A549 (cell line): ENCODE data around the gene DLX4. TPM values are rescaled to one million over a fixed set of nuclear protein-coding genes. Genes with fewer than 3 reads are reported as not detected.

Source experiments
- ATAC-seq, 2 experiments: fragments of 200-7000 bp in 1 of 2; fragments of >200 bp in 1 of 2; cut with Nextera tagmentation in 1 of 2; cut with Tn5 transposase in 1 of 2; 3 replicates each; pipeline versions ENCODE4 v1.8.0 to v1.9.1; 2018 to 2020; ENCODE audit warnings: mild to moderate bottlenecking in 1 of 2, moderate library complexity in 1 of 2
- CTCF ChIA-PET: fragments of 300-600 bp; sonication (Branson Sonifier 250); formaldehyde crosslinking; extraction: SDS; loops from one replicate; lab custom pipeline; 2021; ENCODE audit warnings: antibody characterized with exemption, inconsistent platforms; lab: Yijun Ruan, JAX
- POLR2A ChIA-PET: fragments of 350-600 bp; formaldehyde crosslinking; extraction: SDS; loops from one replicate; lab custom pipeline; 2021; ENCODE audit warnings: antibody characterized with exemption, inconsistent platforms; lab: Yijun Ruan, JAX
- DNase-seq, 2 experiments: peaks; one replicate each; pipeline versions ENCODE4 v3.0.0 to v3.0.0-alpha.2; 2011 to 2016; ENCODE audit warnings: low read depth in 1 of 2, low spot score in 1 of 2
- FAIRE-seq: peaks from 2 replicates; lab custom pipeline; 2011; peaks lifted over from hg19 to GRCh38; lab: Jason Lieb, UNC
- H3K27ac ChIP-seq, 2 experiments: fragments of >200 bp; sonication (Bioruptor Twin); formaldehyde crosslinking; 3 replicates each; pipeline ENCODE4 v1.5.1; 2016 to 2017
- H3K4me1 ChIP-seq: fragments of >200 bp; sonication (Bioruptor Twin); formaldehyde crosslinking; 3 replicates; pipeline ENCODE4 v1.6.1; 2016
- H3K4me2 ChIP-seq: fragments of >200 bp; sonication (Bioruptor Twin); formaldehyde crosslinking; 3 replicates; pipeline ENCODE4 v1.6.1; 2016
- H3K4me3 ChIP-seq: fragments of >200 bp; sonication (Bioruptor Twin); formaldehyde crosslinking; 3 replicates; pipeline ENCODE4 v1.5.1; 2016
- H3K9me3 ChIP-seq: fragments of >200 bp; sonication (Bioruptor Twin); formaldehyde crosslinking; 3 replicates; pipeline ENCODE4 v1.6.1; 2016
- CHD2 ChIP-seq: fragments of 150-350 bp; IDR thresholded peaks from 2 replicates; pipeline ENCODE4 v1.6.1; 2014; ENCODE audit warnings: low read length; ENCODE audit not compliant: partially characterized antibody
- CHD4 ChIP-seq: fragments of 200-600 bp; sonication (generic); IDR thresholded peaks from 2 replicates; pipeline ENCODE4 v1.6.1; 2016; ENCODE audit warnings: antibody characterized with exemption, mild to moderate bottlenecking, borderline replicate concordance
- EHF ChIP-seq: fragments of 250-450 bp; sonication (Bioruptor Pico); IDR thresholded peaks from 2 replicates; pipeline ENCODE4 v1.5.0; 2020; ENCODE audit warnings: mild to moderate bottlenecking
- ESRRA ChIP-seq: fragments of 150-350 bp; IDR thresholded peaks from 2 replicates; pipeline ENCODE4 v1.6.1; 2014; ENCODE audit warnings: mild to moderate bottlenecking, low read length, borderline replicate concordance
- FOSL2 ChIP-seq, 2 experiments: fragments of 450-650 bp in 1 of 2; fragments of >200 bp in 1 of 2; sonication (Bioruptor Twin) in 1 of 2; formaldehyde crosslinking; IDR thresholded peaks; 2 replicates each; pipeline versions ENCODE4 v1.5.0 to v1.6.1; 2016 to 2020; ENCODE audit warnings: mild to moderate bottlenecking in 1 of 2, moderate library complexity in 1 of 2
- HMGXB4 ChIP-seq: fragments of 250-450 bp; sonication (Bioruptor Pico); IDR thresholded peaks from 2 replicates; pipeline ENCODE4 v1.5.0; 2021; ENCODE audit warnings: mild to moderate bottlenecking, moderate library complexity, borderline replicate concordance
- JUNB ChIP-seq: fragments of >200 bp; sonication (Bioruptor Twin); formaldehyde crosslinking; IDR thresholded peaks from 2 replicates; pipeline ENCODE4 v1.6.1; 2016
- MAFK ChIP-seq: fragments of 450-650 bp; IDR thresholded peaks from 2 replicates; pipeline ENCODE4 v1.6.1; 2014; ENCODE audit not compliant: partially characterized antibody
- MAZ ChIP-seq: fragments of 150-350 bp; IDR thresholded peaks from 2 replicates; pipeline ENCODE4 v1.6.1; 2014; ENCODE audit warnings: antibody characterized with exemption, low read depth, low read length, borderline replicate concordance
- MYC ChIP-seq: IDR thresholded peaks from 2 replicates; pipeline ENCODE4 v1.6.1; 2012; ENCODE audit warnings: mild to moderate bottlenecking, inconsistent platforms, low read length, improper control_type of control experiment, borderline replicate concordance
- NFE2L2 ChIP-seq: fragments of 150-350 bp; conservative IDR thresholded peaks from 2 replicates; pipeline ENCODE4 v1.6.1; 2014; ENCODE audit warnings: low read length
- NPAS2 ChIP-seq: fragments of 250-450 bp; sonication (Bioruptor Pico); IDR thresholded peaks from 2 replicates; pipeline ENCODE4 v1.8.0; 2022; ENCODE audit warnings: mild to moderate bottlenecking, moderate library complexity, borderline replicate concordance
- NR3C1 ChIP-seq: fragments of >200 bp; sonication (Bioruptor Twin); formaldehyde crosslinking; IDR thresholded peaks from 3 replicates; pipeline ENCODE4 v1.6.1; 2017
- PBX3 ChIP-seq: IDR thresholded peaks from 2 replicates; pipeline ENCODE4 v1.6.1; 2012
- POLR2A ChIP-seq: IDR thresholded peaks from 2 replicates; pipeline ENCODE4 v1.6.1; 2012; ENCODE audit warnings: mild to moderate bottlenecking, low read length
- POLR2AphosphoS2 ChIP-seq: conservative IDR thresholded peaks from 2 replicates; pipeline ENCODE4 v1.6.1; 2012; ENCODE audit warnings: low read length, improper control_type of control experiment, inconsistent platforms
- RARB ChIP-seq: fragments of 250-450 bp; sonication (Bioruptor Pico); IDR thresholded peaks from 2 replicates; pipeline ENCODE4 v1.8.0; 2021; ENCODE audit warnings: mild to moderate bottlenecking, moderate library complexity
- SMC3 ChIP-seq: fragments of >200 bp; sonication (Bioruptor Twin); formaldehyde crosslinking; IDR thresholded peaks from 3 replicates; pipeline ENCODE4 v1.6.1; 2018; ENCODE audit warnings: inconsistent platforms
- SREBF2 ChIP-seq: fragments of 450-650 bp; IDR thresholded peaks from 2 replicates; pipeline ENCODE4 v1.6.1; 2014; ENCODE audit warnings: mild to moderate bottlenecking, moderate library complexity
- TFCP2L1 ChIP-seq: fragments of 250-450 bp; sonication (Bioruptor Pico); IDR thresholded peaks from 2 replicates; pipeline ENCODE4 v1.5.0; 2021; ENCODE audit warnings: mild to moderate bottlenecking
- TP53 ChIP-seq: fragments of 250-450 bp; sonication (Bioruptor Pico); IDR thresholded peaks from 2 replicates; pipeline ENCODE4 v1.5.0; 2021; ENCODE audit warnings: mild to moderate bottlenecking, moderate library complexity
- USF2 ChIP-seq: fragments of 450-650 bp; IDR thresholded peaks from 2 replicates; pipeline ENCODE4 v1.6.1; 2014; ENCODE audit warnings: antibody characterized with exemption
- ZSCAN20 ChIP-seq: fragments of 250-450 bp; sonication (Bioruptor Pico); IDR thresholded peaks from 2 replicates; pipeline ENCODE4 v1.8.0; 2022; ENCODE audit warnings: mild to moderate bottlenecking, moderate library complexity
- WGBS: methylation state at CpG from one replicate; pipeline ENCODE4 v1.1.6; 2017; ENCODE audit errors: missing lambda C conversion rate; 5-methylcytosine and 5-hydroxymethylcytosine counted together
- polyA plus RNA-seq, 4 experiments: library from polyadenylated mRNA; depleted of rRNA in 3 of 4; stranded (reverse); fragments of >200 nt; fragmentation: RNase III in 1 of 4; extraction: RNeasy Plus Mini Kit Qiagen cat#74134 plus additional on column Dnase treatment in 1 of 4; gene quantifications; 2 replicates in 3 of 4; 3 replicates in 1 of 4; pipeline ENCODE4 v1.2.3, GENCODE V29; 2011 to 2017
- TF ChIP-seq, protein P1 (sequence below): fragments of >200 bp; sonication (Bioruptor Twin); formaldehyde crosslinking; IDR thresholded peaks from 2 replicates; pipeline ENCODE4 v1.6.1; 2016
- TF ChIP-seq, protein P2 (sequence below): fragments of >200 bp; sonication (Bioruptor Twin); formaldehyde crosslinking; IDR thresholded peaks from 3 replicates; pipeline ENCODE4 v1.6.1; 2016

The DLX4 gene
- polyA plus RNA-seq, 2 of the 4 experiments (the other 2 are of a cell fraction), result 2.9 to 4.1 TPM

GRCh38 chr17:49971199-49971847, 2.3 kb downstream of the DLX4 start:
- H3K4me2 ChIP-seq, result no peak overlapping the region
- CTCF ChIA-PET, result interaction anchor here (1.6 to 82.2 kb wide), 6 partner anchors 16 to 123 kb away, joined by 5 to 2613 read pairs (median 210); partner anchors contain the start of genes DLX3 and TAC4
- WGBS, result 81% methylated on average over 35 of the region's 35 CpGs

DNA sequence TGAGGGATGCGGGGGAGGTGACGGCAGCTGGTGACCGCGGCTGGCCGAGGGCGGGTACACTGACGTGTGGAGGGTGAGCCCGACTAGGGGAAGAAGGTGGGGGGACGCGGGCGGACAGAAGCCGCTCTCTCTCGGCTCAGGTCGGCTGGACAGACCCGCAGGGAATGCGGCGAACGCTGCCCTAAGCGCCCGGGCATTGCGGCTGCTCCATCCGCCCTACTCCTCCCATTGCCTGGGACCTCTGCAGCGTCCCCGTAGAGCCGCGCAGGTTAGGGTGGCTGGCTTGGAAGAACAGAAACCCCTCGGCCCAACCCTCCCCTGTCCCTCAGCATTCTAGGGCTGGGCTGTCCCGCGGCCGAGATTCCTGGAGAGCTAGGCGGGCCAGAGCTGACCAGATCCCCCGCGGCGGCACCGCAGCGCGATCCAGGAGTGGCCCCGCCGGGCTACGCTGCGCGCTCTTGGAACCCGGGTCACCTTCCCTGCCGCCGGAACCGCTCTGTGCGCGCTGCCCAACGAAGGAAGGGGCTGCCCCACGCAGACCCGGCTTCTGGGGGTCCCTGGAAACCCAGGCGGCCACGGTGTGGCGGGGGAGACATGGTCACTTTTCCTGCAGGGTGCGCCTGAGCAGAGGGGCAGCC, 3.0 kb downstream of the DLX4 start:
- WGBS, result 71% methylated on average over 54 of the region's 55 CpGs
- no peak overlapping the region for H3K4me2 ChIP-seq
- no peak for ATAC-seq

More at GRCh38 chr17:49971199-49971847, 2.3 kb downstream of the DLX4 start:
- H3K27ac ChIP-seq, result no peak overlapping the region
- DNase-seq (no peak), ATAC-seq (no peak)
- H3K4me3 ChIP-seq, result no peak overlapping the region
- POLR2A ChIA-PET, result no interaction called here
- TF ChIP-seq MYC (no peak), JUNB (no peak), ESRRA (no peak), NPAS2 (CRISPR knock-in tag) (no peak), CHD4 (no peak), RARB (CRISPR knock-in tag) (no peak), NFE2L2 (no peak), SREBF2 (no peak), ZSCAN20 (CRISPR knock-in tag) (no peak), NR3C1 (no peak), POLR2A (no peak), USF2 (no peak), FOSL2 (IDR thresholded peaks at IDR 0.05) (no peak), FOSL2 (CRISPR knock-in tag; IDR thresholded peaks at IDR 0.05) (no peak), MAZ (no peak), HMGXB4 (no peak), EHF (CRISPR knock-in tag) (no peak), MAFK (no peak), CHD2 (no peak), TP53 (CRISPR knock-in tag) (no peak)
- TF ChIP-seq, protein P1, sequence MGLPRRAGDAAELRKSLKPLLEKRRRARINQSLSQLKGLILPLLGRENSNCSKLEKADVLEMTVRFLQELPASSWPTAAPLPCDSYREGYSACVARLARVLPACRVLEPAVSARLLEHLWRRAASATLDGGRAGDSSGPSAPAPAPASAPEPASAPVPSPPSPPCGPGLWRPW, result no peak
- TF ChIP-seq, all 56 proteins: peak for 0
- Histone ChIP-seq H3K9me3 (no peaks in the 10 kb centered on the region), H3K4me1 (peaks cover 12% of the 10 kb centered on the region; the same call in 2 of the 3 replicates)
- no peak for FAIRE-seq

More for the DNA sequence above, 3.0 kb downstream of the DLX4 start:
- no peak for FAIRE-seq
- Histone ChIP-seq H3K9me3 (no peaks in the 10 kb centered on the region), H3K4me1 (peaks cover 12% of the 10 kb centered on the region; the same call in 2 of the 3 replicates)
- TF ChIP-seq POLR2AphosphoS2, result no peak
- TF ChIP-seq, protein P2, sequence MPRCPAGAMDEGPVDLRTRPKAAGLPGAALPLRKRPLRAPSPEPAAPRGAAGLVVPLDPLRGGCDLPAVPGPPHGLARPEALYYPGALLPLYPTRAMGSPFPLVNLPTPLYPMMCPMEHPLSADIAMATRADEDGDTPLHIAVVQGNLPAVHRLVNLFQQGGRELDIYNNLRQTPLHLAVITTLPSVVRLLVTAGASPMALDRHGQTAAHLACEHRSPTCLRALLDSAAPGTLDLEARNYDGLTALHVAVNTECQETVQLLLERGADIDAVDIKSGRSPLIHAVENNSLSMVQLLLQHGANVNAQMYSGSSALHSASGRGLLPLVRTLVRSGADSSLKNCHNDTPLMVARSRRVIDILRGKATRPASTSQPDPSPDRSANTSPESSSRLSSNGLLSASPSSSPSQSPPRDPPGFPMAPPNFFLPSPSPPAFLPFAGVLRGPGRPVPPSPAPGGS, result no peak
- TF ChIP-seq NPAS2 (CRISPR knock-in tag), result no peak
- TF ChIP-seq TFCP2L1, result no peak
- TF ChIP-seq EHF (CRISPR knock-in tag), result no peak
- TF ChIP-seq SMC3, result no peak
- no peak for TF ChIP-seq PBX3
- no peak for TF ChIP-seq CHD4
- no peak for TF ChIP-seq NR3C1
- TF ChIP-seq, all 56 proteins: peak for 0
- no peak for DNase-seq
- Histone ChIP-seq H3K4me3 (no peak overlapping the region), H3K27ac (no peak overlapping the region)
- POLR2A ChIA-PET, result no interaction called here
- CTCF ChIA-PET, result interaction anchor here (1.6 to 82.2 kb wide), 6 partner anchors 12 to 107 kb away, joined by 6 to 2613 read pairs (median 196); partner anchors contain the start of genes DLX3 and TAC4
